ENCODE measurements around the gene SLC25A25. TPM values are rescaled to one million over a fixed set of nuclear protein-coding genes. Genes with fewer than 3 reads are reported as not detected.

SLC25A25 gene
- total and polyA plus RNA-seq, 9 of the 15 experiments (the other 6 are each of a cell fraction or from before 2014, with no cell fraction given) = 0.07 to 35.9 (median 23.2) TPM

GRCh38 chr9:128098297-128099230 lies 30.5 kb downstream of the SLC25A25 start:
- ChIA-PET POLR2A (interaction anchor here (0.6 to 2.5 kb wide), 13 partner anchors 9 to 322 kb away, joined by 3 to 13 read pairs (median 5); no protein-coding TSS in a partner anchor), CTCF (ENCODE audit: low intra/inter-chr PET ratio) (no interaction called here)
- H3K4me3 ChIP-seq = peak overlapping the region; percentile 49
- peak overlapping the region; percentile 87 for H3K4me2 ChIP-seq (ENCODE audit: insufficient read depth, low read length)
- DNase-seq (ENCODE audit: extremely low read depth in 1 of 4, low spot score in 3 of 4) (peak; percentile 71 to 87 (median 74)), ATAC-seq (peak; percentile 21), FAIRE-seq (peak; percentile 69)
- H3K36me3 ChIP-seq (ENCODE audit: control insufficient read depth, insufficient read depth, low read length) = peaks cover 81% of the 10 kb centered on the region
- no peaks in the 10 kb centered on the region for H3K9me1 ChIP-seq (ENCODE audit: control insufficient read depth, insufficient read depth, low read length)
- H3K9ac ChIP-seq (ENCODE audit: insufficient read depth in 1 of 2, low read depth in 2 of 2, low read length in 2 of 2) = peak overlapping the region; percentile 69 to 94
- BruUV-seq (replicated peaks) = TSS peak; percentile 72
- intact Hi-C loops (cut with micrococcal nuclease) (loop anchor here (2.0 kb wide), 1 partner anchor 32 kb away; the partner anchor contains the start of gene NAIF1), in situ Hi-C loops (cut with MboI) (no loop called here)
- 5% methylated on average over 32 of the region's 32 CpGs for WGBS (ENCODE audit: insufficient coverage, low coverage, missing lambda C conversion rate)
- H2AFZ ChIP-seq (ENCODE audit: low read depth, low read length) = peak overlapping the region; percentile 29; the same call in 1 of the 2 replicates
- peaks cover 74% of the 10 kb centered on the region for H3K79me2 ChIP-seq (ENCODE audit: control insufficient read depth, insufficient read depth, low read length)
- no peaks in the 10 kb centered on the region for H3K27me3 ChIP-seq (ENCODE audit: control insufficient read depth in 2 of 2, insufficient read depth in 2 of 2, low read length in 2 of 2)
- H4K20me1 ChIP-seq (replicated peaks; ENCODE audit: control insufficient read depth, insufficient read depth, low read length) = 0 out of 2 replicates have a peak, but pooled peaks cover 10% of the 10 kb centered on the region
- H3K9me3 ChIP-seq (replicated peaks; ENCODE audit: control insufficient read depth, insufficient read depth, low read depth, low read length) = no peaks in the 10 kb centered on the region
- H3K4me1 ChIP-seq (replicated peaks in 1 of 2; ENCODE audit: control insufficient read depth in 2 of 2, insufficient read depth in 2 of 2, low read length in 2 of 2) = peaks cover 68 to 80% of the 10 kb centered on the region in 2 experiments
- H3K27ac ChIP-seq (ENCODE audit: extremely low read depth, low read depth, low read length) = peak overlapping the region; percentile 89
- TF ChIP-seq NFATC3 (IDR thresholded peaks at IDR 0.05) = no peak
- TF ChIP-seq SRSF7 (optimal IDR thresholded peaks at IDR 0.05; ENCODE audit: low read depth, low read length) = no peak
- TF ChIP-seq, protein P1, sequence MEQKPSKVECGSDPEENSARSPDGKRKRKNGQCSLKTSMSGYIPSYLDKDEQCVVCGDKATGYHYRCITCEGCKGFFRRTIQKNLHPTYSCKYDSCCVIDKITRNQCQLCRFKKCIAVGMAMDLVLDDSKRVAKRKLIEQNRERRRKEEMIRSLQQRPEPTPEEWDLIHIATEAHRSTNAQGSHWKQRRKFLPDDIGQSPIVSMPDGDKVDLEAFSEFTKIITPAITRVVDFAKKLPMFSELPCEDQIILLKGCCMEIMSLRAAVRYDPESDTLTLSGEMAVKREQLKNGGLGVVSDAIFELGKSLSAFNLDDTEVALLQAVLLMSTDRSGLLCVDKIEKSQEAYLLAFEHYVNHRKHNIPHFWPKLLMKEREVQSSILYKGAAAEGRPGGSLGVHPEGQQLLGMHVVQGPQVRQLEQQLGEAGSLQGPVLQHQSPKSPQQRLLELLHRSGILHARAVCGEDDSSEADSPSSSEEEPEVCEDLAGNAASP (IDR thresholded peaks at IDR 0.05) = no peak
- no peak for TF ChIP-seq OTX1 (CRISPR knock-in tag; IDR thresholded peaks at IDR 0.05)
- TF ChIP-seq, protein P2, sequence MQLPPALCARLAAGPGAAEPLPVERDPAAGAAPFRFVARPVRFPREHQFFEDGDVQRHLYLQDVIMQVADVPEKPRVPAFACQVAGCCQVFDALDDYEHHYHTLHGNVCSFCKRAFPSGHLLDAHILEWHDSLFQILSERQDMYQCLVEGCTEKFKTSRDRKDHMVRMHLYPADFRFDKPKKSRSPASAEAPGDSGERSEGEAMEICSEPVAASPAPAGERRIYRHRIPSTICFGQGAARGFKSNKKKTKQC (CRISPR knock-in tag; IDR thresholded peaks at IDR 0.05) = no peak
- no peak for TF ChIP-seq HNRNPH1 (optimal IDR thresholded peaks at IDR 0.05; ENCODE audit: low read depth, low read length)
- no peak for TF ChIP-seq JUNB (CRISPR knock-in tag; conservative IDR thresholded peaks at IDR 0.05)
- TF ChIP-seq, protein P3, sequence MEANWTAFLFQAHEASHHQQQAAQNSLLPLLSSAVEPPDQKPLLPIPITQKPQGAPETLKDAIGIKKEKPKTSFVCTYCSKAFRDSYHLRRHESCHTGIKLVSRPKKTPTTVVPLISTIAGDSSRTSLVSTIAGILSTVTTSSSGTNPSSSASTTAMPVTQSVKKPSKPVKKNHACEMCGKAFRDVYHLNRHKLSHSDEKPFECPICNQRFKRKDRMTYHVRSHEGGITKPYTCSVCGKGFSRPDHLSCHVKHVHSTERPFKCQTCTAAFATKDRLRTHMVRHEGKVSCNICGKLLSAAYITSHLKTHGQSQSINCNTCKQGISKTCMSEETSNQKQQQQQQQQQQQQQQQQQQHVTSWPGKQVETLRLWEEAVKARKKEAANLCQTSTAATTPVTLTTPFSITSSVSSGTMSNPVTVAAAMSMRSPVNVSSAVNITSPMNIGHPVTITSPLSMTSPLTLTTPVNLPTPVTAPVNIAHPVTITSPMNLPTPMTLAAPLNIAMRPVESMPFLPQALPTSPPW (CRISPR knock-in tag; IDR thresholded peaks at IDR 0.05) = peak; percentile 38; the same call in 1 of the 2 replicates
- TF ChIP-seq TCF3 (CRISPR knock-in tag; IDR thresholded peaks at IDR 0.05) = no peak
- peak; percentile 49; the same call in 1 of the 2 replicates for TF ChIP-seq ZNF384 (IDR thresholded peaks at IDR 0.05; ENCODE audit: low read depth, low read length)
- TF ChIP-seq RFX7 (CRISPR knock-in tag; IDR thresholded peaks at IDR 0.05) = no peak
- no peak for TF ChIP-seq ZNF311 (CRISPR knock-in tag; IDR thresholded peaks at IDR 0.05)
- no peak for TF ChIP-seq ZEB2 (IDR thresholded peaks at IDR 0.05)
- no peak for TF ChIP-seq MCM3 (IDR thresholded peaks at IDR 0.05)
- TF ChIP-seq, protein P4, sequence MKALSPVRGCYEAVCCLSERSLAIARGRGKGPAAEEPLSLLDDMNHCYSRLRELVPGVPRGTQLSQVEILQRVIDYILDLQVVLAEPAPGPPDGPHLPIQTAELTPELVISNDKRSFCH (CRISPR knock-in tag; IDR thresholded peaks at IDR 0.05) = no peak
- TF ChIP-seq, protein P4 (tag; IDR thresholded peaks at IDR 0.05) = no peak
- TF ChIP-seq EHMT2 (IDR thresholded peaks at IDR 0.05) = no peak
- no peak for TF ChIP-seq YBX1 (IDR thresholded peaks at IDR 0.05)
- no peak for TF ChIP-seq NR2C1 (IDR thresholded peaks at IDR 0.05)
- TF ChIP-seq NR2C1 (tag; IDR thresholded peaks at IDR 0.05) = no peak
